T-helper 17 cell (primary cell): ENCODE results near the gene PRKCB. TPM values are rescaled to one million over a fixed set of nuclear protein-coding genes. Genes with fewer than 3 reads are reported as not detected.

Source experiments
- ATAC-seq: fragments of 150-1000 bp; cut with Tn5 transposase; 2 replicates; pipeline ENCODE4 v1.10.0; 2021; ENCODE audit warnings: mild to moderate bottlenecking, moderate library complexity
- DNase-seq, 3 donors: peaks; one replicate each; pipeline versions ENCODE4 v3.0.0 to v3.0.0-alpha.2; 2020 to 2021
- H3K9me3 ChIP-seq: one replicate; pipeline ENCODE4 v1.7.0; 2013; ENCODE audit warnings: low read length, mild to moderate bottlenecking; ENCODE audit not compliant: control insufficient read depth, poor library complexity, severe bottlenecking
- H3K27ac Mint-ChIP-seq: one replicate; pipeline ENCODE4 v1.8.0; 2022; ENCODE audit warnings: mild to moderate bottlenecking, moderate library complexity, mixed read lengths
- H3K27me3 Mint-ChIP-seq: one replicate; pipeline ENCODE4 v1.8.0; 2022; ENCODE audit warnings: mixed read lengths
- H3K36me3 Mint-ChIP-seq: one replicate; pipeline ENCODE4 v1.8.0; 2022; ENCODE audit warnings: low read depth, mixed read lengths
- H3K4me1 Mint-ChIP-seq: one replicate; pipeline ENCODE4 v1.8.0; 2022; ENCODE audit warnings: mild to moderate bottlenecking, mixed read lengths
- H3K4me3 Mint-ChIP-seq: one replicate; pipeline ENCODE4 v1.8.0; 2022; ENCODE audit warnings: mild to moderate bottlenecking, moderate library complexity, mixed read lengths
- total RNA-seq, 4 donors: library from RNA in 2 of 4; stranded (reverse) in 2 of 4; gene quantifications; one replicate each; pipeline ENCODE4 v1.2.3 and lab custom pipeline; 2022 to 2026

PRKCB gene
- total RNA-seq, 2 donors from 2014 or later, result 122 to 137 TPM

- Mint-ChIP-seq H3K4me3 (no peak overlapping the region), H3K36me3 (peaks cover 8% of the 10 kb centered on the region), H3K27me3 (no peaks in the 10 kb centered on the region), H3K27ac (no peak overlapping the region), H3K4me1 (peaks cover 45% of the 10 kb centered on the region)
- H3K9me3 ChIP-seq, result no peaks in the 10 kb centered on the region
- DNase-seq, result no peak
- ATAC-seq, result no peak
Measured at GRCh38 chr16:23964136-23964535, 128.4 kb downstream of the PRKCB start.

GRCh38 chr16:23965137-23965733, 129.5 kb downstream of the PRKCB start:
- H3K27me3 Mint-ChIP-seq, result no peaks in the 10 kb centered on the region
- no peak overlapping the region for H3K4me3 Mint-ChIP-seq
- ATAC-seq (no peak), DNase-seq (no peak)
- H3K9me3 ChIP-seq, result no peaks in the 10 kb centered on the region
- H3K4me1 Mint-ChIP-seq, result peaks cover 40% of the 10 kb centered on the region
- H3K27ac Mint-ChIP-seq, result no peak overlapping the region
- H3K36me3 Mint-ChIP-seq, result peaks cover 7% of the 10 kb centered on the region

- H3K27me3 Mint-ChIP-seq, result no peaks in the 10 kb centered on the region
- ATAC-seq (peak; percentile 59), DNase-seq (no peak)
- H3K4me3 Mint-ChIP-seq, result peak overlapping the region; percentile 50
- H3K27ac Mint-ChIP-seq, result peak overlapping the region; percentile 79
- H3K4me1 Mint-ChIP-seq, result peaks cover 32% of the 10 kb centered on the region
- peaks cover 6% of the 10 kb centered on the region for H3K36me3 Mint-ChIP-seq
- no peaks in the 10 kb centered on the region for H3K9me3 ChIP-seq
Measured at GRCh38 chr16:23966597-23967394, 131.0 kb downstream of the PRKCB start.

GRCh38 chr16:23967775-23968174, 132.0 kb downstream of the PRKCB start:
- no peak for ATAC-seq
- H3K4me1 Mint-ChIP-seq, result peaks cover 29% of the 10 kb centered on the region

GRCh38 chr16:23968176-23968575, 132.4 kb downstream of the PRKCB start:
- peaks cover 8% of the 10 kb centered on the region for H3K36me3 Mint-ChIP-seq
- ATAC-seq (no peak), DNase-seq (no peak)
- H3K9me3 ChIP-seq, result no peaks in the 10 kb centered on the region
- no peaks in the 10 kb centered on the region for H3K27me3 Mint-ChIP-seq
- H3K4me1 Mint-ChIP-seq, result peaks cover 27% of the 10 kb centered on the region
- H3K4me3 Mint-ChIP-seq, result peak overlapping the region; percentile 10
- no peak overlapping the region for H3K27ac Mint-ChIP-seq

More at GRCh38 chr16:23967775-23968174, 132.0 kb downstream of the PRKCB start:
- H3K27me3 Mint-ChIP-seq, result no peaks in the 10 kb centered on the region
- H3K4me3 Mint-ChIP-seq, result no peak overlapping the region
- no peaks in the 10 kb centered on the region for H3K9me3 ChIP-seq
- peaks cover 6% of the 10 kb centered on the region for H3K36me3 Mint-ChIP-seq
- peak overlapping the region; percentile 79 for H3K27ac Mint-ChIP-seq
- no peak for DNase-seq

- Mint-ChIP-seq H3K4me1 (peaks cover 36% of the 10 kb centered on the region), H3K36me3 (peaks cover 8% of the 10 kb centered on the region), H3K4me3 (no peak overlapping the region), H3K27me3 (no peaks in the 10 kb centered on the region), H3K27ac (no peak overlapping the region)
- no peaks in the 10 kb centered on the region for H3K9me3 ChIP-seq
- ATAC-seq (no peak), DNase-seq (no peak)
Measured at GRCh38 chr16:23969468-23970297, 133.9 kb downstream of the PRKCB start.

- ATAC-seq, result no peak
- Mint-ChIP-seq H3K4me1 (peaks cover 41% of the 10 kb centered on the region), H3K4me3 (peak overlapping the region; percentile 10), H3K36me3 (peaks cover 2% of the 10 kb centered on the region), H3K27me3 (no peaks in the 10 kb centered on the region), H3K27ac (peak overlapping the region; percentile 68)
- H3K9me3 ChIP-seq, result no peaks in the 10 kb centered on the region
- DNase-seq, result no peak
Measured at GRCh38 chr16:23974223-23974622, 138.4 kb downstream of the PRKCB start.

- no peaks in the 10 kb centered on the region for H3K9me3 ChIP-seq
- DNase-seq, result no peak
- H3K36me3 Mint-ChIP-seq, result peaks cover 2% of the 10 kb centered on the region
- H3K4me3 Mint-ChIP-seq, result no peak overlapping the region
- no peaks in the 10 kb centered on the region for H3K27me3 Mint-ChIP-seq
- H3K27ac Mint-ChIP-seq, result no peak overlapping the region
- H3K4me1 Mint-ChIP-seq, result peaks cover 40% of the 10 kb centered on the region
- no peak for ATAC-seq
Measured at GRCh38 chr16:23975293-23975692, 139.5 kb downstream of the PRKCB start.

- no peak for DNase-seq
- H3K4me1 Mint-ChIP-seq, result peaks cover 40% of the 10 kb centered on the region
- peaks cover 2% of the 10 kb centered on the region for H3K36me3 Mint-ChIP-seq
- H3K9me3 ChIP-seq, result no peaks in the 10 kb centered on the region
- no peak overlapping the region for H3K4me3 Mint-ChIP-seq
- H3K27me3 Mint-ChIP-seq, result no peaks in the 10 kb centered on the region
- ATAC-seq, result no peak
- H3K27ac Mint-ChIP-seq, result peak overlapping the region; percentile 24
Measured at GRCh38 chr16:23976091-23976490, 140.3 kb downstream of the PRKCB start.

- Mint-ChIP-seq H3K4me3 (no peak overlapping the region), H3K4me1 (peaks cover 40% of the 10 kb centered on the region)
Measured at GRCh38 chr16:23976524-23976923, 140.7 kb downstream of the PRKCB start.

GRCh38 chr16:23979441-23979840, 143.7 kb downstream of the PRKCB start:
- Mint-ChIP-seq H3K4me1 (peaks cover 31% of the 10 kb centered on the region), H3K27me3 (no peaks in the 10 kb centered on the region), H3K27ac (no peak overlapping the region), H3K4me3 (no peak overlapping the region), H3K36me3 (peaks cover 2% of the 10 kb centered on the region)
- no peaks in the 10 kb centered on the region for H3K9me3 ChIP-seq
- ATAC-seq (no peak), DNase-seq (no peak)

More at GRCh38 chr16:23976524-23976923, 140.7 kb downstream of the PRKCB start:
- DNase-seq, result no peak
- no peaks in the 10 kb centered on the region for H3K9me3 ChIP-seq
- H3K27me3 Mint-ChIP-seq, result no peaks in the 10 kb centered on the region
- peaks cover 2% of the 10 kb centered on the region for H3K36me3 Mint-ChIP-seq
- peak overlapping the region; percentile 24 for H3K27ac Mint-ChIP-seq
- no peak for ATAC-seq

GRCh38 chr16:23979982-23980381, 144.2 kb downstream of the PRKCB start:
- ATAC-seq (no peak), DNase-seq (no peak)
- H3K27ac Mint-ChIP-seq, result no peak overlapping the region
- H3K4me1 Mint-ChIP-seq, result peaks cover 27% of the 10 kb centered on the region
- H3K36me3 Mint-ChIP-seq, result peaks cover 4% of the 10 kb centered on the region
- no peaks in the 10 kb centered on the region for H3K27me3 Mint-ChIP-seq
- no peak overlapping the region for H3K4me3 Mint-ChIP-seq
- H3K9me3 ChIP-seq, result no peaks in the 10 kb centered on the region
